NT2/D1 (cell line): Measurements from ENCODE around the gene TRIM40.

Source experiments
- DNase-seq: peaks from one replicate; pipeline ENCODE4 v3.0.0-alpha.2; 2011; ENCODE audit warnings: low read depth, low spot score
- H3K27me3 ChIP-seq: 2 replicates; pipeline ENCODE4 v1.6.0; 2011; ENCODE audit warnings: mild to moderate bottlenecking; ENCODE audit not compliant: insufficient read length, insufficient read depth
- H3K36me3 ChIP-seq: 2 replicates; pipeline ENCODE4 v1.6.1; 2011; ENCODE audit warnings: mild to moderate bottlenecking, low read length, mixed read lengths; ENCODE audit not compliant: insufficient read depth, insufficient read length
- H3K4me1 ChIP-seq: 2 replicates; pipeline ENCODE4 v1.5.1; 2011; ENCODE audit not compliant: insufficient read depth, insufficient read length
- H3K4me3 ChIP-seq: 2 replicates; pipeline ENCODE4 v1.5.1; 2011; ENCODE audit warnings: low read depth; ENCODE audit not compliant: insufficient read length
- H3K9ac ChIP-seq: 2 replicates; pipeline ENCODE4 v1.6.0; 2011; ENCODE audit warnings: low read depth; ENCODE audit not compliant: insufficient read length
- H3K9me3 ChIP-seq: 2 replicates; pipeline ENCODE4 v1.5.1; 2011; ENCODE audit warnings: mild to moderate bottlenecking, low read length; ENCODE audit not compliant: insufficient read depth
- SUZ12 ChIP-seq: IDR thresholded peaks from 2 replicates; pipeline ENCODE4 v1.6.1; 2011; ENCODE audit not compliant: insufficient read length, insufficient read depth; ENCODE audit errors: extremely low read depth
- YY1 ChIP-seq: IDR thresholded peaks from 2 replicates; pipeline ENCODE4 v1.6.1; 2011; ENCODE audit not compliant: insufficient read length, insufficient read depth
- ZNF274 ChIP-seq: IDR thresholded peaks from 2 replicates; pipeline ENCODE4 v1.6.1; 2011; ENCODE audit warnings: mild to moderate bottlenecking, low read depth, low read length

Gene TRIM40

GRCh38 chr6:30145818-30146217 lies 9.9 kb downstream of the TRIM40 start:
- Histone ChIP-seq H3K36me3 (no peaks in the 10 kb centered on the region), H3K27me3 (peaks cover 2% of the 10 kb centered on the region), H3K9me3 (no peaks in the 10 kb centered on the region), H3K4me1 (no peaks in the 10 kb centered on the region), H3K4me3 (no peak overlapping the region), H3K9ac (no peak overlapping the region)
- TF ChIP-seq ZNF274, result no peak
- TF ChIP-seq YY1, result no peak
- no peak for TF ChIP-seq SUZ12
- no peak for DNase-seq

- Histone ChIP-seq H3K27me3 (peaks cover 2% of the 10 kb centered on the region), H3K36me3 (no peaks in the 10 kb centered on the region), H3K9ac (no peak overlapping the region), H3K9me3 (no peaks in the 10 kb centered on the region), H3K4me3 (no peak overlapping the region), H3K4me1 (no peaks in the 10 kb centered on the region)
- TF ChIP-seq ZNF274 (no peak), SUZ12 (no peak), YY1 (no peak)
- DNase-seq, result no peak
Observed at GRCh38 chr6:30147096-30147495, 11.2 kb downstream of the TRIM40 start.

- H3K9ac ChIP-seq, result no peak overlapping the region
- no peak overlapping the region for H3K4me3 ChIP-seq
- DNase-seq, result no peak
- no peaks in the 10 kb centered on the region for H3K9me3 ChIP-seq
- H3K27me3 ChIP-seq, result peaks cover 2% of the 10 kb centered on the region
- H3K4me1 ChIP-seq, result no peaks in the 10 kb centered on the region
- TF ChIP-seq YY1 (no peak), ZNF274 (no peak), SUZ12 (no peak)
- no peaks in the 10 kb centered on the region for H3K36me3 ChIP-seq
Observed at GRCh38 chr6:30149234-30149633, 13.3 kb downstream of the TRIM40 start.

GRCh38 chr6:30149858-30150550 lies 14.1 kb downstream of the TRIM40 start:
- no peaks in the 10 kb centered on the region for H3K36me3 ChIP-seq
- H3K4me1 ChIP-seq, result no peaks in the 10 kb centered on the region
- no peaks in the 10 kb centered on the region for H3K27me3 ChIP-seq
- H3K4me3 ChIP-seq, result no peak overlapping the region
- H3K9ac ChIP-seq, result no peak overlapping the region
- H3K9me3 ChIP-seq, result no peaks in the 10 kb centered on the region
- TF ChIP-seq YY1 (no peak), ZNF274 (no peak)
- no peak for DNase-seq

GRCh38 chr6:30150671-30151395 lies 14.9 kb downstream of the TRIM40 start:
- Histone ChIP-seq H3K9ac (no peak overlapping the region), H3K9me3 (no peaks in the 10 kb centered on the region), H3K4me1 (no peaks in the 10 kb centered on the region), H3K27me3 (no peaks in the 10 kb centered on the region), H3K4me3 (no peak overlapping the region), H3K36me3 (no peaks in the 10 kb centered on the region)
- no peak for DNase-seq
- TF ChIP-seq ZNF274 (no peak), YY1 (no peak), SUZ12 (no peak)

GRCh38 chr6:30151580-30151979 lies 15.6 kb downstream of the TRIM40 start:
- TF ChIP-seq YY1, result no peak
- TF ChIP-seq SUZ12, result no peak
- no peak for TF ChIP-seq ZNF274
- no peaks in the 10 kb centered on the region for H3K4me1 ChIP-seq
- no peak overlapping the region for H3K4me3 ChIP-seq
- H3K27me3 ChIP-seq, result no peaks in the 10 kb centered on the region
- H3K36me3 ChIP-seq, result no peaks in the 10 kb centered on the region
- H3K9ac ChIP-seq, result no peak overlapping the region
- H3K9me3 ChIP-seq, result no peaks in the 10 kb centered on the region
- no peak for DNase-seq

GRCh38 chr6:30152016-30152673 lies 16.2 kb downstream of the TRIM40 start:
- Histone ChIP-seq H3K36me3 (no peaks in the 10 kb centered on the region), H3K9ac (no peak overlapping the region), H3K4me1 (no peaks in the 10 kb centered on the region), H3K9me3 (no peaks in the 10 kb centered on the region), H3K4me3 (no peak overlapping the region), H3K27me3 (no peaks in the 10 kb centered on the region)
- no peak for DNase-seq
- TF ChIP-seq ZNF274 (no peak), YY1 (no peak), SUZ12 (no peak)
